ENCODE results near the gene CPNE5.

- TF ChIP-seq CTCF (conservative IDR thresholded peaks at IDR 0.05 in 1 of 2, IDR thresholded peaks at IDR 0.05 in 1 of 2; ENCODE audit: low read depth in 1 of 2, low read length in 2 of 2) (no peak), EZH2 (IDR thresholded peaks at IDR 0.05; ENCODE audit: low read length, missing control alignments) (no peak)
Measured at GRCh38 chr6:36752886-36753506, 86.2 kb downstream of the CPNE5 start.
